HCT116 (cell line): ENCODE measurements around the gene PTH2. TPM values are rescaled to one million over a fixed set of nuclear protein-coding genes. Genes with fewer than 3 reads are reported as not detected.

Experiments used
- ATAC-seq: fragments of 200-7000 bp; cut with Tn5 transposase; 2 replicates; pipeline ENCODE4 v1.9.1; 2020; ENCODE audit warnings: mild to moderate bottlenecking, moderate library complexity
- BruUV-seq: library from RNA; stranded (reverse); fragments of 400-500 nt; replicated peaks from 2 replicates; lab custom pipeline; 2021; lab: Mats Ljungman, UMichigan
- CTCF ChIA-PET: fragments of 300-600 bp; sonication (Branson Sonifier 250); formaldehyde crosslinking; loops from one replicate; lab custom pipeline; 2021; ENCODE audit warnings: antibody characterized with exemption; lab: Charles Lee
- POLR2A ChIA-PET: fragments of 300-600, 350-600 bp; sonication (Branson Sonifier 250); formaldehyde crosslinking; loops from one replicate; lab custom pipeline; 2021; ENCODE audit warnings: antibody characterized with exemption; lab: Charles Lee
- RAD21 ChIA-PET, 2 experiments: fragments of 300-600 bp; sonication (Branson Sonifier 250); formaldehyde crosslinking; loops; one replicate each; lab custom pipeline; 2023; ENCODE audit warnings: low total read pairs in 2 of 2; ENCODE audit not compliant: uncharacterized antibody in 2 of 2, unreplicated experiment in 2 of 2, low non-redundant PET in 1 of 2; lab: Charles Lee
- DNase-seq: peaks from one replicate; pipeline ENCODE4 v3.0.0-alpha.2; 2010; ENCODE audit warnings: low read depth, low spot score
- H2AFZ ChIP-seq: fragments of 200-600 bp; shearing (Covaris generic), sonication (generic); 2 replicates; pipeline ENCODE4 v1.6.1; 2017; ENCODE audit warnings: low read depth, mixed run types, mixed read lengths, antibody characterized with exemption, low read length; ENCODE audit not compliant: poor library complexity, severe bottlenecking
- H3K27ac ChIP-seq: 2 replicates; pipeline ENCODE4 v1.5.1; 2012; ENCODE audit warnings: low read depth, low read length
- H3K27me3 ChIP-seq: fragments of 200-600 bp; sonication (generic); 2 replicates; pipeline ENCODE4 v1.6.1; 2016; ENCODE audit warnings: mixed run types, low read length, mixed read lengths; ENCODE audit not compliant: insufficient read depth
- H3K36me3 ChIP-seq, 2 experiments: fragments of 200-500 bp in 1 of 2; fragments of 200-600 bp in 1 of 2; sonication (Bioruptor generic) in 1 of 2; sonication (generic) in 1 of 2; 2 replicates each; pipeline versions ENCODE4 v1.5.1 to v1.6.1; 2014 to 2016; ENCODE audit warnings: low read length in 2 of 2, inconsistent platforms in 1 of 2, mixed read lengths in 1 of 2, mixed run types in 1 of 2; ENCODE audit not compliant: insufficient read depth in 2 of 2, control insufficient read depth in 1 of 2
- H3K4me1 ChIP-seq, 2 experiments: fragments of 200-600 bp in 1 of 2; sonication (generic) in 1 of 2; 2 replicates each; pipeline versions ENCODE4 v1.5.1 to v1.6.1; 2012 to 2017; ENCODE audit warnings: low read length in 2 of 2, inconsistent platforms in 1 of 2, mild to moderate bottlenecking in 1 of 2, mixed read lengths in 1 of 2, mixed run types in 1 of 2, moderate library complexity in 1 of 2; ENCODE audit not compliant: insufficient read depth in 2 of 2, control insufficient read depth in 1 of 2
- H3K4me2 ChIP-seq: fragments of 200-600 bp; sonication (generic); 2 replicates; pipeline ENCODE4 v1.6.1; 2017; ENCODE audit warnings: mixed run types, low read length, mixed read lengths
- H3K4me3 ChIP-seq, 2 experiments: fragments of 200-600 bp in 1 of 2; sonication (generic) in 1 of 2; replicated peaks in 1 of 2; 2 replicates each; pipeline ENCODE4 v1.5.1; 2011 to 2016; ENCODE audit warnings: low read length in 2 of 2, control low read depth in 1 of 2, low read depth in 1 of 2, mild to moderate bottlenecking in 1 of 2, mixed read lengths in 1 of 2, mixed run types in 1 of 2
- H3K79me2 ChIP-seq: fragments of 200-600 bp; sonication (generic); 2 replicates; pipeline ENCODE4 v1.6.1; 2017; ENCODE audit warnings: mild to moderate bottlenecking, mixed run types, low read length, moderate library complexity, mixed read lengths; ENCODE audit not compliant: insufficient read depth
- H3K9ac ChIP-seq: fragments of 200-600 bp; sonication (generic); 2 replicates; pipeline ENCODE4 v1.6.1; 2016; ENCODE audit warnings: low read length, mixed read lengths
- H3K9me2 ChIP-seq: fragments of 200-600 bp; sonication (generic), shearing (Covaris generic); 2 replicates; pipeline ENCODE4 v1.6.1; 2017; ENCODE audit warnings: mixed run types, mild to moderate bottlenecking, moderate library complexity; ENCODE audit not compliant: insufficient read depth
- H3K9me3 ChIP-seq, 2 experiments: fragments of 200-500 bp in 1 of 2; fragments of 200-600 bp in 1 of 2; sonication (Bioruptor generic) in 1 of 2; sonication (generic) in 1 of 2; 2 replicates each; pipeline ENCODE4 v1.6.1; 2014 to 2017; ENCODE audit warnings: low read length in 2 of 2, mixed read lengths in 2 of 2, inconsistent platforms in 1 of 2, low read depth in 1 of 2, mild to moderate bottlenecking in 1 of 2, mixed run types in 1 of 2, moderate library complexity in 1 of 2; ENCODE audit not compliant: control insufficient read depth in 1 of 2, insufficient read depth in 1 of 2
- H4K20me1 ChIP-seq: fragments of 200-600 bp; sonication (generic), shearing (Covaris generic); 2 replicates; pipeline ENCODE4 v1.6.1; 2017; ENCODE audit warnings: mixed run types, mild to moderate bottlenecking, moderate library complexity; ENCODE audit not compliant: insufficient read depth
- CBX3 ChIP-seq: IDR thresholded peaks from 2 replicates; pipeline ENCODE4 v1.6.1; 2012; ENCODE audit warnings: low read depth
- EGR1 ChIP-seq: IDR thresholded peaks from 2 replicates; pipeline ENCODE4 v1.6.1; 2012; ENCODE audit warnings: low read depth
- ELF1 ChIP-seq: IDR thresholded peaks from 2 replicates; pipeline ENCODE4 v1.6.1; 2012; ENCODE audit warnings: low read depth, borderline replicate concordance
- EZH2 ChIP-seq: fragments of 200-600 bp; sonication (generic); IDR thresholded peaks from 2 replicates; pipeline ENCODE4 v1.6.1; 2017; ENCODE audit warnings: antibody characterized with exemption, mixed run types
- EZH2phosphoT487 ChIP-seq: fragments of 200-600 bp; IDR thresholded peaks from 2 replicates; pipeline ENCODE4 v1.6.1; 2018; ENCODE audit warnings: antibody characterized with exemption, borderline replicate concordance
- FOSL1 ChIP-seq: IDR thresholded peaks from 2 replicates; pipeline ENCODE4 v1.6.1; 2012; ENCODE audit warnings: low read depth
- JUND ChIP-seq: IDR thresholded peaks from 2 replicates; pipeline ENCODE4 v1.6.1; 2012
- MAX ChIP-seq: IDR thresholded peaks from 2 replicates; pipeline ENCODE4 v1.6.1; 2012
- RAD21 ChIP-seq: IDR thresholded peaks from 2 replicates; pipeline ENCODE4 v1.6.1; 2012; ENCODE audit warnings: low read depth, mild to moderate bottlenecking
- SIN3A ChIP-seq: IDR thresholded peaks from 2 replicates; pipeline ENCODE4 v1.6.1; 2012; ENCODE audit warnings: low read depth
- SP1 ChIP-seq: IDR thresholded peaks from 2 replicates; pipeline ENCODE4 v1.6.1; 2012; ENCODE audit warnings: low read depth
- SRF ChIP-seq: IDR thresholded peaks from 2 replicates; pipeline ENCODE4 v1.6.1; 2012; ENCODE audit warnings: low read depth
- TCF7L2 ChIP-seq: IDR thresholded peaks from 2 replicates; pipeline ENCODE4 v1.7.0; 2011; ENCODE audit warnings: borderline replicate concordance, inconsistent platforms; ENCODE audit not compliant: insufficient read depth, insufficient read length; ENCODE audit errors: extremely low read depth
- YY1 ChIP-seq: IDR thresholded peaks from 2 replicates; pipeline ENCODE4 v1.6.1; 2011; ENCODE audit warnings: low read length, low read depth, moderate library complexity, mild to moderate bottlenecking; ENCODE audit not compliant: insufficient replicate concordance; ENCODE audit errors: extremely low read depth
- ZBTB33 ChIP-seq: IDR thresholded peaks from 2 replicates; pipeline ENCODE4 v1.6.1; 2011; ENCODE audit warnings: mild to moderate bottlenecking, low read length, moderate library complexity; ENCODE audit not compliant: insufficient replicate concordance; ENCODE audit errors: extremely low read depth
- ZFX ChIP-seq: fragments of 450-650 bp; IDR thresholded peaks from 2 replicates; pipeline ENCODE4 v1.6.1; 2017
- ZNF274 ChIP-seq: fragments of 200-500 bp; sonication (Bioruptor generic); IDR thresholded peaks from 2 replicates; pipeline ENCODE4 v1.6.1; 2014; ENCODE audit warnings: mild to moderate bottlenecking, low read depth, low read length, inconsistent platforms
- intact Hi-C: fragments of 100-400 bp; cut with micrococcal nuclease; formaldehyde crosslinking; loops from 2 replicates; pipeline ENCODE4 v1.10.0; 2022
- total RNA-seq: library from RNA; stranded (reverse); gene quantifications from one replicate; pipeline ENCODE4 v1.2.1, GENCODE V29; 2021; ENCODE audit not compliant: unreplicated experiment

Gene PTH2
- total RNA-seq, 1 experiment from 2014 or later: 9.5 TPM

GRCh38 chr19:49423985-49424303 lies 703 bp upstream of the PTH2 start:
- DNase-seq (no peak), ATAC-seq (no peak)
- Histone ChIP-seq H3K9ac (no peak overlapping the region), H3K4me3 (no peak overlapping the region), H3K27me3 (peaks cover 20% of the 10 kb centered on the region; the same call in 1 of the 2 replicates), H3K9me2 (no peaks in the 10 kb centered on the region), H3K79me2 (no peaks in the 10 kb centered on the region), H2AFZ (no peak overlapping the region), H3K27ac (no peak overlapping the region), H3K4me2 (no peak overlapping the region), H3K4me1 (peaks cover 12 to 43% of the 10 kb centered on the region in 2 experiments; a peak in 3 of 4 replicates), H4K20me1 (no peaks in the 10 kb centered on the region), H3K9me3 (no peaks in the 10 kb centered on the region), H3K36me3 (no peaks in the 10 kb centered on the region)
- POLR2A ChIA-PET: interaction anchor here (1.2 kb wide), 1 partner anchor 29 kb away, joined by 3 read pairs; the partner anchor contains the start of gene ALDH16A1
- no peak for TF ChIP-seq ZNF274
- TF ChIP-seq ZFX: no peak
- no peak for TF ChIP-seq TCF7L2
- no peak for TF ChIP-seq RAD21
- no peak for TF ChIP-seq EGR1
- no peak for TF ChIP-seq SIN3A
- RAD21 ChIA-PET: no interaction called here
- BruUV-seq: no TSS peak
- intact Hi-C loops: no loop called here
- CTCF ChIA-PET: interaction anchor here (1.3 kb wide), 1 partner anchor 21 kb away, joined by 4 read pairs; no protein-coding TSS in a partner anchor

GRCh38 chr19:49422407-49423070 lies 702 bp downstream of the PTH2 start:
- Histone ChIP-seq H3K9me3 (no peaks in the 10 kb centered on the region), H3K27me3 (peaks cover 20% of the 10 kb centered on the region; the same call in 1 of the 2 replicates), H3K9ac (no peak overlapping the region), H2AFZ (no peak overlapping the region), H3K79me2 (no peaks in the 10 kb centered on the region), H3K4me3 (no peak overlapping the region), H3K4me2 (no peak overlapping the region), H3K4me1 (peaks cover 9 to 32% of the 10 kb centered on the region in 2 experiments; a peak in 3 of 4 replicates), H3K27ac (no peak overlapping the region), H3K36me3 (no peaks in the 10 kb centered on the region), H3K9me2 (no peaks in the 10 kb centered on the region), H4K20me1 (no peaks in the 10 kb centered on the region)
- no peak for ATAC-seq
- DNase-seq: no peak
- TF ChIP-seq MAX: no peak
- no peak for TF ChIP-seq SIN3A
- TF ChIP-seq FOSL1: no peak
- TF ChIP-seq RAD21: no peak
- no peak for TF ChIP-seq SP1
- TF ChIP-seq EZH2phosphoT487: no peak
- no peak for TF ChIP-seq EGR1
- TF ChIP-seq JUND: no peak
- TF ChIP-seq TCF7L2: no peak
- no peak for TF ChIP-seq CBX3
- no peak for TF ChIP-seq ZBTB33
- no peak for TF ChIP-seq ELF1
- TF ChIP-seq EZH2: no peak
- TF ChIP-seq SRF: no peak
- TF ChIP-seq YY1: no peak
- CTCF ChIA-PET: no interaction called here
- intact Hi-C loops: no loop called here
- RAD21 ChIA-PET: no interaction called here
- POLR2A ChIA-PET: no interaction called here
- no TSS peak for BruUV-seq
